Activated CD4-positive, alpha-beta T cell treated with anti-CD3 and anti-CD28 coated beads, Interleukin-2, amount 50 U/mL, for 1 hour (primary cell): ENCODE results near the gene TP73.
"Not testable (repeated sequence)": the region's sequence is repeated elsewhere in the genome, so short reads cannot be mapped to it uniquely, and the experiment has no call there.

Source experiments
- DNase-seq: peaks from one replicate; pipeline ENCODE4 v3.0.0-alpha.2; 2020

Gene TP73

DNA sequence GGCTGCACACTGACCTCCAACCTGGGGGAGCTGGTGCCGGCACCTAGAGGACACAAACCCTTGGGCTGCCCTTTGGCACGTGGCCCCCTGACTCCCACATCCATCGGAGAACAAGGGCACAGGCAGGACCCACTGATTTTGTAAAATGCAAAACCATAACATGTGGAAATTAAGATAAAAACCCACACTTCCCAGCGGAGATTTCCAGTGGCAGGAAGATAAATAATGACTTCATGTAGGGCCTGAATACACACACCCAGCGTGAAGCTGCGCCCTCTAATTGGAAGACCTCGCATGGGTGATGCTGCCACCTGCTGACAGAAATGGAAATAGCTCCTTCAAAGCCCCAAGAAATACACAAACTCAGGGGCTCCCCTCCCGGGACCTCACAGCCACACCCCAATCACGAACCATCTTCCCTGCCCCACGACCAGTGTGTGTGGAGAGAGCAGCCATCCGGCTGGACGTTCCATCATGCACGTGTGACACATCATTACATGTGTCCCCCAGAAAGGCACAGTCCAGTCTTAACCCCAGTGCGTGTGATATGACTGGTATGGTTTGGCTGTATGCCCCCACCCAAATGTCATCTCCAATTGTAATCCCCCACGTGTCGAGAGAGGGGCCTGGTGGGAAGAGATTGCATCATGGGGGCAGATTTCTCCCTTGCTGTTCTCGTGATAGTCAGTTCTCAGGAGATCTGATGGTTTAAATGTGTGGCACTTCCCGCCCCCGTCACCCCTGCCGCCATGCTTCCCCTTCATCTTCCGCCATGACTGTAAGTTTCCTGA is 33.2 kb upstream of the TP73 start:
- peak; percentile 73 for DNase-seq

DNA sequence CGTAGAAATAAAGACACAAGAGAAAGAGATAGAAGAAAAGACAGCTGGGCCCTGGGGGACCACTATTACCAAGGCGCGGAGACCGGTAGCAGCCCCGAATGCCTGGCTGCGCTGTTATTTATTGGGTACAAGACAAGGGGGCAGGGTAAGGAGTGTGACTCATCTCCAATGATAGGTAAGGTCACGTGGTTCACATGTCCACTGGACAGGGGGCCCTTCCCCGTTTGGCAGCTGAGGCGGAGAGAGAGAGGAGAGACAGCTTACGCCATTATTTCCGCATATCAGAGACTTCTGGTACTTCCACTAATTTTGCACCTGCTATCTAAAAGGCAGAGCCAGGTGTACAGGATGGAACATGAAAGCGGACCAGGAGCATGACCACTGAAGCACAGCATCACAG is 31.6 kb upstream of the TP73 start:
- DNase-seq: no peak

DNA sequence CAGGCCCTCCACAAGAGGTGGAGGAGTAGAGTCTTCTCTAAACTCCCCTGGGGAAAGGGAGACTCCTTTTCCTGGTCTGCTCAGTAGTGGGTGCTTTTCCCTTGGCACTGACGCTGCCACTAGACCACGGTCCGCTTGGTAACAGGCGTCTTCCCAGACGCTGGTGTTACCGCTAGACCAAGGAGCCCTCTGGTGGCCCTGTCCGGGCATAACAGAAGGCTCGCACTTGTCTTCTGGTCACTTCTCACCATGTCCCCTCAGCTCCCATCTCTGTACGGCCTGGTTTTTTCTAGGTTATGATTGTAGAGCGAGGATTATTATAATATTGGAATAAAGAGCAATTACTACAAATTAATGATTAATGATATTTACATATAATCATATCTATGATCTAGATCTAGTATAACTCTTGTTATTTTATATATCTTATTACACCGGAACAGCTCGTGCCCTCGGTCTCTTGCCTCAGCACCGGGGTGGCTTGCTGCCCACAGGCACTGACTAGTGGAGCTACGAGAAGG is 31.1 kb upstream of the TP73 start:
- not testable (repeated sequence) for DNase-seq

DNA sequence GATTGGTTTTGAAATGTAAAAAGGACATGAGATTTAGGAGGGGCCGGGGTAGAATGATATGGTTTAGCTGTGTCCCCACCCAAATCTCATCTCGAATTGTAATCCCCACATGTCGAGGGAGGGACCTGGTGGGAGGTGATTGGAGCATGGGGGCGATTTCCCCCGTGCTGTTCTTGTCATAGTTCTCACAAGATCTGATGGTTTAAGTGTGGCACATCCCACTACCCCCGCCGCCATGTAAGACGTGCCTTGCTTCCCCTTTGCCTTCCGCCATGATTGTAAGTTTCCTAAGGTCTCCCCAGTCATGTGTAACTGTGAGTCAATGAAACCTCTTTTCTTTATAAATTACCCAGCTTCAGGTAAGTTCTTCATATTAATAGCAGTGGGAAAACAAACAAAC is 30.2 kb upstream of the TP73 start:
- DNase-seq: not testable (repeated sequence)

DNA sequence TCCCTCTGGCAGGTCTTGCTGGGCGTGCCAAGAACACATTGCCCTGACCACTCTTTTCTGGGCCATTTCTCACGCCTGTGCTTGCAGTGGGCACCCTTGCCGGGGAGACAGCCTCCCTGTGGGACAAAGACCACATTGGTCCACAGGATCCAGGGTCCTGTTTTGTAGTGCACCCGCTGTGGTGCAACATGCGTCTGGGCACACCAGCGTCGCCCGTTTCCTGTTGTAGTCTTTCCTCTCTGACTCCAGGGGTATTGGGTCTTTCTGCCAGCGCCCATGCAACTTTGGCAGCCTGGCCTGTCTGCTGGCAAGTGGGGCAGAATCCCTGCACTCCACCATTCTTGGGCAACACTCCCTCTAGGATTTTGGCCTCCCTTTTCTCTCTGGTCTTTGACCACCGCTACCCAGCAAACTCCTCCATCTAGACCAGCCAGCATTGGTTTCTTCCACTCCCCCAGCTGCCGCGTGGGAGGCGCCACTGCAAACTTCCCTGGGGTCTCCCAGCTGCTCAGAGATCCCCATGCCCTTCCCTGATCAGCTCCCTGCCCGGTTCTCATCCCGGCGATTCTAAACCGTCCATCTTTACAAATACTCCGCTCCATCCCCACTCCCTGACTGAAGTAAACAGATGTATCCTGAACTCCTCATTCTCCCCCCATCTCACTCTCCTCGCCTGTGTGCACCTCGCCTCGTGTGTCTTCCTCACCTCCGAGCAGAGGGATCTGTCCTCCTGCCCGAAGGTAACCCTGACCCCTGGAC is 28.7 kb upstream of the TP73 start:
- DNase-seq: no peak

DNA sequence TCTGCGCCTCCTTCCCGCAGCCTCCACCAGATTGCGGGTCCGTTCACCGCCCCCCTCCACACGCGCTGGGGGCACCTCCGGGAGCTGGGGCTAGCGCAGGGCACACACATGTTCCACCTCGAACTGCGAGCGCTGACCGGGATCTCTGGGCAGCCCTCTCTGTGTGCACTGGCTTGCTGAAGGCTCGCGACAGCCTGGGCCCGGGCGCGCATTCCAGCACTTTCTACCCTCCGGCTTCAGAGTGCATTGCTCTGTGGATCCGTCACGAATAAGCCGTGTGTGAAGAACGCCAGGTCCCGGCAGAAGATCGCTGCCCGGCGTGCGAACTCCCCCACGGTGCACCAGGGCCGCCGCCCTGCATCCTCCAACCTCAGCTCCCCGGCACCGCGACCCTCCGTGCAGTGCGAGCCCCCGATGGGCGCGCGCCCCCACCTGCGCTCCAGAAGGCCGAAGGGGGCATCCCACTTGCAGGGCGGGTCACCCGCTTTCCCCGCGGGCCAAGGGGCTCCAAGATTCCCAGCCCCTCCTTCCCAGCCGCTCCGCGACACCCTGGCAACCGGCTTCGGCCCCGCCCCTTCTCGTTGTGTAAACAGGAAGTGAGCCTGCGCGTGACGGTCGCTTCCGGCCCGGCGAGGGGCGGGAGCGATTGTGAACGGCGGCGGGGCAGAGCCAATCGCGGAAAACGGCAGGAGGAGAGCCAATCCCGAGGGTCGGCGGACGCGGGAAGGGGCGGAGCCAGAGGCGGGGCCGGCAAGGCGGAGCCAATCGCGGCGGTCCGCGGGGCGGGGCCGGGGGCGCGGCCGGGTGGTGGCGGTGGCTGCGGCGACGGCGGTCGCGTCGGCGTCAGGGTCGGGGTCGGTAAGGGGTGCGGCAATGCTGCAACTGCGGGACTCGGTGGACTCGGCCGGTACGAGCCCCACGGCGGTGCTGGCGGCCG is 27.8 kb upstream of the TP73 start, which contains the start of gene TPRG1L:
TPRG1L (plus strand) TSS at position 816 of the 937 bp plus-strand sequence; CDS start at position 874, 58 bp downstream.
- DNase-seq: peak; percentile 98

DNA sequence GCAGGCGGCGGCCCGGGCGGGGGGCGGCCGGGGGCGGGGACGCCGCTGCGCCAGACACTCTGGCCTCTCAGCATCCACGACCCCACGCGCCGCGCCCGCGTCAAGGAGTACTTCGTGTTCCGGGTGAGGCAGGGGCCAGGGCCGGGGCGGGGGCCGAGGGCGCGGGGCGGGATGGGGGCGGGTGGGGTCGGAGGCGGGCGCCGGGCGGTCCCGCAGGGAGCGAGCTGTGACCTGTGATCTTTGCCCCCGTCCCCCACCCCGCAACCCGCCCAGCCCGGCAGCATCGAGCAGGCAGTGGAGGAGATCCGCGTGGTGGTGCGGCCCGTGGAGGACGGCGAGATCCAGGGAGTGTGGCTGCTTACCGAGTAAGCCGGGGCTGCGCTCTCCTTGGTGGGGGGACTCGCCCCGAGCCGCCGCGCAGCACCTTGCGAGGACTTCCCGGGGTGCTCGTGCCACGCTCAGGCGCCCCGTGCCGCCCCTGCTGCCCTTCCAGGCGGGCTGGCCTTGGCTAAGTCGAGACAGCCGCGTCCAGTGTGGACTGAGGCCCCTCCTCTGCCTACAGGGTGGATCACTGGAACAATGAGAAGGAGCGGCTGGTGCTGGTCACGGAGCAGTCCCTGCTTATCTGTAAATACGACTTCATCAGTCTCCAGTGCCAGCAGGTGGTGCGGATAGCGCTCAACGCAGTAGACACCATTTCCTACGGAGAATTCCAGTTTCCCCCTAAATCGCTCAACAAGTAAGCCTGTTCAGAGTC is 27.0 kb upstream of the TP73 start:
- peak; percentile 28 for DNase-seq

DNA sequence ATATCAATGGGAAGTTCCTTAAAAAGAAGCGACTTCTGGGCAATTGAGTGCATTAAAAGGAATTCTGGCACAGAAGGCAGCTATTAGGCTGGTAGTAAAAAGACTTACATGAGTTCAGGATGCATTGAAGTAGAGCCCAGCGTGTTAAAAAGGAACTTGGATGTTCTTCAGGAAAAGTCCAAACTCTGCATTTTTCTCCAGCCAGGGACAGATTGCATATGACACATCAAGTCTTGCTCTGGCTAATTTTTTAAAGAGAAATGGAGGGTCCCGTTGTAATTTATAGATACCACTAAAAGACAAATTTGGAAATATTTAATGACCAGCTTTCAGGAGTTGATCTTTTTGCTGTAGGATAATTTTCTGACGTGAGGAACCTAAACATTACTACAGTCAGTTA is 26.3 kb upstream of the TP73 start:
- DNase-seq: no peak

DNA sequence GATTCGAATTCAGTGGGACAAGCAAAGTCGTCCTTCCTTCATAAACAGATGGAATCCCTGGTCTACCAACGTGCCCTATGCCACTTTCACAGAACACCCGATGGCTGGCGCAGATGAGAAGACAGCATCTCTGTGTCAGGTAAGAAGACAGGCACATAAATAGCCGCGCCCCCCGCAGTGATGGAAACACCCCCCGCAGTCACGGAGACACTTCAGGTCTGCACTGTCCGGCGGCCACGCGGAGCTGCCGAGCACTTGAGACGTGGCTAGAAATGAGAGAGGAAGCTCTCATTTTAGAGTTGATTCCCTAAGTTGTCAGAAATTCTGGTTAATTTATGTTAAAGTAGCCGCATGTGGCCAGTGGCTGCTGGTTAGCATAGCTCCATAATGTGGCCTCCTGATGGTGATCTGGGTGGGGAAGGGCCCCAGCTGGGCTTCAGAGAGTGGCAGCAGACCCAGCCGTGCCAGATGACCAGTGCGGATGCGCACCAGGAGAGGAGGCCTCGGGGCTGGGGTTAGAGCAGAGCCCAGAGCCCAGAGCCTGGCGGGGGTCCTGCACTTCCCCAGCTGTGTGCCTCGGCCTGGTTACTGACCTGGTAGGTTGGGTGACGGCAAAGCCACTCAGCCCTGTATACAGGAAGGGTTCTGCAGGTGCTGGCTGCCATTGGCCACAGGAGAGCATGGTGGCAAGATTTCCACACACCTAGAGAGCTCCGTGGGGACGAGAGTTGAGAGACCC is 24.6 kb upstream of the TP73 start:
- DNase-seq: no peak

DNA sequence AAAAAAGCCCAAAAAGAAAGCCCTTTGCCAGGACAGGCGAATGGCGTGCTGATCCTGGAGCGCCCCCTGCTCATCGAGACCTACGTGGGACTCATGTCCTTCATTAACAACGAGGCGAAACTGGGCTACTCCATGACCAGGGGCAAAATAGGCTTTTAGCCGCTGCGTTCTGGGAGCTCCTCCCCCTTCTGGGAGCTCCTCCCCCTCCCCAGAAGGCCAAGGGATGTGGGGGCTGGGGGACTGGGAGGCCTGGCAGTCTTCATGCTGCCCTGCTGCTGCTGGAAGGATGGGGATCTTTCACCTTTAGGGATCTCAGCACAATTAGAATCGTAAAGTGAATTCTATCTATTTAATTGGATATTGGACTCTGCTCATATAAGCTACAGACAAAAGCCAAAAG is 23.9 kb upstream of the TP73 start:
- no peak for DNase-seq

DNA sequence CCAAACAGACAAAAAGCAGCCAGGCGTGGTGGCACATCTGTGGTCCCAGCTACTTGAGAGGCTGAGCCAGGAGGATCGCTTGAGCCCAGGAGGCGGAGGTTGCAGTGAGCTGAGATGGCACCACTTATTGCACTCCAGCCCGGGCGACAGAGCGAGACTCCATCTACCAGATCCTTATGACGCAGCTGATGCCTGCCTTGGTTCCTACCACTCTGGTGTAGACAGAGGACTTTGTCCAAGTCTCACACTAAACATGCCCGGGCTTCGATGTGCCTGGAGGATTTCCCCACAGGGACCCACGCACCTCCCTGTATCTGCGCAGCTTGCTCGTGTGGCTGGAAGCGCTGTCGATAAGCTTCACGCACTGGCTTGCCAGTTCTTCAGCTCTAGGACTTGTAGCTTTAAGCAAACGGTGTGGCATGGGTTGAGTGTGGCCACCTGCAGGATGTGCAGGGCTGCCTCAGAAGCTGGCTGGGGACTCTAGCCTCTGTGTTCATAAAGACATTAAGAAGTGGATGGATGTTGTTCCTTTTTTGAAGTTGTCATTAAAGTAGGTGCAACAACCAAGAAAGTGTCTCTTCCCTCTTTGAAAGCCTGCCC is 22.7 kb upstream of the TP73 start:
- no peak for DNase-seq

DNA sequence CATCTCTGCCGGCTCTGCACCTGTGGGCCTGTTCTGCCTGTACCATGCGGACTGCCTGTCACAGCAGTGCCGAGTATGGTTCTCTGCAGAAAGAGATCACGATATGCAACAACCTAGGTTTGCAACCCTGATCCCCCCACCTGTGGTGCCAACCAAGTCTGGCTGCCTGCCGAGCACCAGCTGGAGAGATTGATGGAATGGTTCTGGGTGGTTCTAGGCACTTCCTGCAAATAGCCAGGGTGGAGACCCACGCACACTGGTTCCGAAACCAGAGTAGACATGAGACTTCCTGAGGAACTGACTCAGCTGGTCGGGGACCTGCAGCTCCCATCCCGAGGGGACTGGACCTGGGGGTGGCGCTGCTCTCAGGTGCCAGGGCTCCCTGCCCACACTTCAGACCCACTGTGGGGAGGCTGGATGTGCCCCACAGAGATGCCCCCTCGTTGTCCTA is 22.1 kb upstream of the TP73 start:
- DNase-seq: no peak

DNA sequence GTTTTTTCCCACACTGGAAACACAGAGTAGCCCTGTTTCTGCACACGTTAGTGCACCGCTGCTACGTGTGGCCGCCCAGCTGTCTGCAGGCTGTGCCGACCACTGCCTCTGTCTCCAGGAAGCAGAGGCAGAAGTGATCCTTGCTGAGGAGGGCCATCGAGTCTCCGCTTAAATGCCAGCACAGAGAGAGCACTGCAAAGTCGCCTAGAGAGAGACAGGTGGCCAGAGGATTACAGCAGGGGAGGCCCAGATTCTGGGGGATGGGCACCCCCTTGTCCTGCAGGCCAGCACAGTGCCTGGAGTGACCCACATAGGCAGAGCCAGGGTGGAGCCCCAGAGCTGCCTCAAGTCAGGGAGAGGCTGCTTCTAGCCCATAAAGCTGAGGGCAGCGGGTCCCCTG is 21.4 kb upstream of the TP73 start:
- no peak for DNase-seq

DNA sequence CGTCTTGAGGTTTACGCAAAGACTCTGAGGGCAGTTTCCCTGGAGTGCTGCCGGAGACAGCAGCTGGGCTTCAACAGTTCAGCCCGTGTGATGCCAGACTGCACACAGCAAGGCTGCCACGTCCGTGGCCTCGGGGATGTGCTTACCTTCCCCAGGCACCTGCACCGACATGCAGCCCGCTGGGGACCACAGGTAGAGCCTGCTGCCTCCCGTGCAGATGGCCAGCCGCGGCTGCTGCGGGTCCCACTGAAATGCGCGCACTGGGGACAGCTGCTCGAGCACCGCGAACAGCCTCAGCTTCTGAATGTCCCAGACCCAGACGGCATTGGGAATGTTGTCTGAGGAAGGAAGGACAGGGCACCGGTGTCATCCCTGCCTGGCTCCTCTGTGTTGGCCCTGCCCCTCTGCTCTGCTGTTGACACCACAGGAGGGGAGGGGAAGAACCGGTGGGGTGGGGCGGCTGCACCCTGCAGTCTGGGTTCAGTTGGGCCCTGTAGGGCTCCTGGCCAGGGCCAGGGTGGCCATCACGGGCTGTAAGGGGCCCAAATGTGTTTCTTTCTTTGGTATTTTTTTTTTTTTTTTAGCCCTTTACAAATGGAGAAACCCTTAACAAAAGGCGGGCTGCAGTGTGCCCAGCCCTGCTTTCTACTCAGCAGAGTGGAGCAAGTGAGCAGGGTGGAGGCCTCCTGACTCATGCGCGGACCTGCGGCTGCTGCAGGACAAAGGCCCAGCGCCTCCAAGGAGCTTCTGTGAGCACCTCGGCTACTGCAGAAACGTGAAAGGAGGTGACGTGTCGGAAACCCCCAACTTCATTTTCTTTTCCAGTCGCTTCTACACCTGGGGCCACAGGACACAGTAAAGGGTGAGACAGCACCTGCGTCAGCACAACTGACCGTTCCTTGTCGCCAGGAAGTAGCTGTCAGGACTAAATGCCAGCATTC is 20.7 kb upstream of the TP73 start:
- DNase-seq: no peak

DNA sequence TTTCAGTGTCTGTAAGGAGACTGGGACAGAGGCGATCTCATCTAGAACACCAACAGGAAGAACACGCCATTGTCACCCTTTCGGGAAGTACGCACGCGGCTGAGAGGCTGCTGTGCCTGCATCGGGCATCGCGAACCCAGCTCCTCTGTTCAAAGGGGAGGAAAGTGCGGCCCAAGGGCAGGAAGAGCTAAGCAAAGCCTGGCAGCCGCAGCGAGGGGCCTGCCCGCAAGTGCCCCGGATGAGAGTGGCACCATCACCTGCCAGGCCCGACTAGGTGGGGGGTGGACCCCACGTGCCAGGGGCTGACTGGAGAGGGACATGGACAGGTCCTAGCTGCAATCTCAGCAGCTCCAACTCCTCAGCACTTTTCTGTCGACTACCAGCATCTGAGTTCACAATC is 20.0 kb upstream of the TP73 start:
- no peak for DNase-seq

DNA sequence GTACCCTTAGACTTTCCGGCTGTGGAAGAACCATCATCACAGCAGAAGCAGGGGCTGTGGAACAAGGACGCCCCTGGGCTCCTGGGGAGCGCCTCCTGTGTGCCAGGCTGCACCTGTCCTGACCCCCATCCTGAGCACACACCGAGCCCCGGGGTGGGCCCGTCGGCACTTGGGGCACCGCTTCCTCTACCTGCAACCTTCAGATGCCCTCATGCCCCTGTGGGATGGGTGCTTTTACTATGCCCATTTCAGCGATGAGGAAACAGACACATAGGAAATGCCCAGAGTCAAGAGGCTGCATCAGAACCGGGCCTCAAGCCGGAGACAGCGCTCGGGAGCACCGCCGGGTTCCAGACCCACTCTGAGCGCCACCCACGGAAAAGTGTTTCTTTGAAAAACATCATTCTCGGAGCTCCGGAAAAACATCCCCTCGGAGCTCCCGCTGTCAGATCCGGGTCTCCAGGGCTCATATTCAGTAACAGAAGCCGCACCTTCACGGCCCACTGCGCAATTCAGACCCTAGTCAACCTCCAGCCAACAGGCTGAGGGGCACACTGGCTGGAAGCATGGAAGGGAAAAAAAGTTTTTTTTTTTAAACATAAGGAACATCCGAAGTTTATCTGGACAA is 19.5 kb upstream of the TP73 start:
- no peak for DNase-seq

DNA sequence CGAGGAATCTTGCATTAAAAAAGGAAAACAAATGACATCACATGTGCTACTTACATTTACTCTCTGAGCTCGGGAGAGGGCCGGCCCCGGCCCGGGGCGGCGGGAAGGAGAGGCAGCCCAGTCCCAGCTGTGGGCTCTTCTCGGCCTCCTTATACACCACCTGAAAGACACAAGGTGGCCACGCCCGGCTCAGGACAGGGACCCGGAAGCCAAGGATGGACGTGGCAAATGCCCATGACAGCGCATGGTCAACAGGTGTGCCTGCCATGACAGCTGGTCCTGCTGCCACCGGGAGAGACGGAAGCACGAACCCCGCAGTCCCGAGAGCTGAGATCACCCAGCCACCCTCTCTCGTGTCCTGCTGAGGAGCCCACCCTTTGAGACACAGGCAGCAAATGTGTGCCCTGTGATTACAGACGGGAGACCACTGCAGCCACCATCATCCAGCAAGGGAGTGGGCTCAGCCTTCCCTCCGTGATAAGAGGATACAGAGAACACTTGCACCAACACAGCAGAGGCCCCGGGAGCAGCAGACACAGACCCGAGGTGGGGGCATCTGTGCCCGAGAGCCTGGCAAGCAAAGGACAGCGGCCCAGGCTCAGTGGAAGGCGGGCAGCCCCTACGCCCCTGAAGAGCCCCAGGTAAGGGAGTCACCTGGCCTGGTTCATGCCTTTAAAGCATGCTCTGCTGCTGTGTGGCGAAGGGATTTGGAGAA is 18.8 kb upstream of the TP73 start:
- no peak for DNase-seq

DNA sequence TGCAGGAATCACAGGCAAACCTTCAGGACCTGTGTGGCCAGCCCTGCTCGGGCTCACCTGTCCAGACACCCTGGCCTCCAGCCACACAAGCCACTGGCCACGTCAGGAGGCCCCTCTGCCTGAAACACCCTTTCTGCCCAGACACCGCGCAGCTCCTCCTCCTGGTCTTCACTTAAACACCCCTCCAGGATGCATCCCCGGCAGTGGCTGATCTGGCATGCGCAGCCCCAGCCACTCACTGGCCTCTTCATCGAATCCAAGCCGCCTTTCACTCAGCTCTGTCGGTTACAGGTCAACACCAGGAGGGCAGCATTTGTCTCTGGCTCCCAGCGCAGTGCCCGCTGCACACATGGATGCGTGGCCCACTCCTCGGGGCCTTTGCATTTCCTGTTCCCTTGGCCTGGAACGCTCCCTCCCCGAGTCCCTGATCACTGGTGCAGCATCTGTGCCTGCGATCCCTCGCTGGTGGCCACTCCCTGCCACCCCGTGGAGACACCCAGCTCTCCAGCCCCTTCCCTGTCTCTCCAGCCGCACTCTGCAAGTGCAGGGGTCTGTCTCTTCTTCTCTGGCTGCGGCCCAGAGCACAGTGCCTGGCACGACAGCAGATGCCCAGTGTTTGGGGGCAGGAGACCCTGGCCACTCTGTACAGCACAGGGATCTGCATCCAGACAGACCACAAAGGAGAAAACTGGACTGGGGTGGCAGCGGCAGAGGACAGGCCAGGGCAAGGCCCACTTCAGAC is 18.1 kb upstream of the TP73 start:
- DNase-seq: no peak
